Endothelial cell of umbilical vein (primary cell): ENCODE data around the gene SVEP1. TPM values are rescaled to one million over a fixed set of nuclear protein-coding genes. Genes with fewer than 3 reads are reported as not detected.

Experiments used
- BruUV-seq: library from RNA; stranded (reverse); fragments of 400-500 nt; replicated peaks from 2 replicates; lab custom pipeline; 2021; lab: Mats Ljungman, UMichigan
- CTCF ChIA-PET: fragments of 300-600, 350-600 bp; sonication (Branson Sonifier 250); formaldehyde crosslinking; loops from one replicate; lab custom pipeline; 2021; ENCODE audit warnings: antibody characterized with exemption, inconsistent platforms; lab: Charles Lee
- POLR2A ChIA-PET: fragments of 300-600, 350-600 bp; sonication (Branson Sonifier 250); formaldehyde crosslinking; loops from one replicate; lab custom pipeline; 2021; ENCODE audit warnings: antibody characterized with exemption, inconsistent platforms; lab: Charles Lee
- DNase-seq: peaks from one replicate; pipeline ENCODE4 v3.0.0-alpha.2; 2011; ENCODE audit warnings: low read depth, low spot score
- FAIRE-seq: peaks from 2 replicates; lab custom pipeline; 2011; peaks lifted over from hg19 to GRCh38; lab: Jason Lieb, UNC
- H2AFZ ChIP-seq: 2 replicates; pipeline ENCODE4 v1.6.0; 2012; ENCODE audit warnings: low read depth, low read length, control low read depth, inconsistent platforms
- H3K27ac ChIP-seq: 2 replicates; pipeline ENCODE4 v1.5.1; 2011; ENCODE audit warnings: low read depth, mild to moderate bottlenecking, control low read depth, low read length, moderate library complexity; ENCODE audit not compliant: insufficient read depth
- H3K27me3 ChIP-seq, 2 experiments: 2 replicates each; pipeline versions ENCODE4 v1.6.0 to v1.6.1; 2011; ENCODE audit warnings: low read length in 2 of 2, mixed read lengths in 1 of 2; ENCODE audit not compliant: control insufficient read depth in 2 of 2, insufficient read depth in 2 of 2
- H3K36me3 ChIP-seq, 2 experiments: 2 replicates in 1 of 2; 3 replicates in 1 of 2; pipeline ENCODE4 v1.5.1; 2011; ENCODE audit warnings: low read length in 2 of 2, mild to moderate bottlenecking in 1 of 2, moderate library complexity in 1 of 2; ENCODE audit not compliant: control insufficient read depth in 2 of 2, insufficient read depth in 2 of 2; ENCODE audit errors: extremely low read depth in 1 of 2
- H3K4me1 ChIP-seq: 3 replicates; pipeline ENCODE4 v1.5.1; 2011; ENCODE audit warnings: mild to moderate bottlenecking, low read length; ENCODE audit not compliant: control insufficient read depth, insufficient read depth; ENCODE audit errors: extremely low read depth
- H3K4me2 ChIP-seq: 2 replicates; pipeline ENCODE4 v1.6.1; 2011; ENCODE audit warnings: low read length, control low read depth, mixed read lengths; ENCODE audit not compliant: insufficient read depth
- H3K4me3 ChIP-seq, 3 experiments: fragments of 200-600 bp in 1 of 3; sonication (generic), shearing (Covaris generic) in 1 of 3; replicated peaks in 1 of 3; 2 replicates each; pipeline ENCODE4 v1.5.1; 2011 to 2016; ENCODE audit warnings: control low read depth in 3 of 3, low read length in 3 of 3, mild to moderate bottlenecking in 2 of 3, inconsistent platforms in 1 of 3, low read depth in 1 of 3, moderate library complexity in 1 of 3; ENCODE audit not compliant: insufficient read depth in 1 of 3
- H3K79me2 ChIP-seq: 2 replicates; pipeline ENCODE4 v1.6.0; 2012; ENCODE audit warnings: low read length, inconsistent platforms; ENCODE audit not compliant: control insufficient read depth, insufficient read depth
- H3K9ac ChIP-seq: replicated peaks from 2 replicates; pipeline ENCODE3; 2011; ENCODE audit warnings: low read length, control low read depth; ENCODE audit not compliant: insufficient read depth; ENCODE audit errors: extremely low read depth
- H3K9me1 ChIP-seq: replicated peaks from 3 replicates; pipeline ENCODE4 v1.6.0; 2011; ENCODE audit warnings: mild to moderate bottlenecking, low read length; ENCODE audit not compliant: control insufficient read depth, insufficient read depth; ENCODE audit errors: extremely low read depth
- H3K9me3 ChIP-seq: replicated peaks from 2 replicates; pipeline ENCODE4 v1.5.1; 2012; ENCODE audit warnings: low read length, inconsistent platforms; ENCODE audit not compliant: control insufficient read depth, insufficient read depth
- H4K20me1 ChIP-seq: replicated peaks from 2 replicates; pipeline ENCODE3; 2011; ENCODE audit warnings: mild to moderate bottlenecking, low read length; ENCODE audit not compliant: control insufficient read depth, insufficient read depth; ENCODE audit errors: extremely low read depth
- EZH2 ChIP-seq: IDR thresholded peaks from 2 replicates; pipeline ENCODE4 v1.6.1; 2012; ENCODE audit warnings: borderline replicate concordance, low read depth, mild to moderate bottlenecking, moderate library complexity, low read length, inconsistent platforms; ENCODE audit not compliant: severe bottlenecking
- FOS ChIP-seq: IDR thresholded peaks from 2 replicates; pipeline ENCODE4 v1.6.1; 2011; ENCODE audit warnings: mild to moderate bottlenecking, low read length, moderate library complexity, borderline replicate concordance; ENCODE audit not compliant: insufficient read depth
- GATA2 ChIP-seq: IDR thresholded peaks from 2 replicates; pipeline ENCODE4 v1.7.0; 2011; ENCODE audit warnings: low read depth, mild to moderate bottlenecking, moderate library complexity, mixed read lengths, low read length; ENCODE audit not compliant: insufficient read length, insufficient read depth
- JUN ChIP-seq: IDR thresholded peaks from 2 replicates; pipeline ENCODE4 v1.6.1; 2011; ENCODE audit warnings: borderline replicate concordance, low read depth; ENCODE audit not compliant: insufficient read length, insufficient read depth
- MYC ChIP-seq: IDR thresholded peaks from one replicate; pipeline ENCODE4 v1.6.1; 2011; ENCODE audit warnings: mild to moderate bottlenecking, low read depth, low read length
- POLR2A ChIP-seq: IDR thresholded peaks from 2 replicates; pipeline ENCODE4 v1.6.1; 2012; ENCODE audit warnings: low read depth, mild to moderate bottlenecking, control low read depth, low read length
- POLR2AphosphoS5 ChIP-seq: IDR thresholded peaks from 2 replicates; pipeline ENCODE4 v1.6.1; 2012; ENCODE audit warnings: low read depth, mild to moderate bottlenecking, control low read depth, low read length, moderate library complexity; ENCODE audit not compliant: insufficient read depth
- dilution Hi-C: fragments of 300-500 bp; cut with MboI; formaldehyde crosslinking; loops from one replicate; pipeline ENCODE4 v1.15.0; 2019; ENCODE audit warnings: low sequenced_read_pairs; ENCODE audit not compliant: extremely low pct_ligation_motif_present
- intact Hi-C: fragments of 100-400 bp; cut with micrococcal nuclease; formaldehyde crosslinking; loops from one replicate; pipeline ENCODE4 v1.10.0; 2022
- polyA plus RNA-seq, 4 experiments: library from polyadenylated mRNA; depleted of rRNA in 3 of 4; stranded (reverse) in 3 of 4; unstranded in 1 of 4; fragments of >200 nt; gene quantifications; 2 replicates each; pipeline versions ENCODE4 v1.2.1 to v1.2.3, GENCODE V29; 2011 to 2012; ENCODE audit warnings: missing spikeins in 1 of 4
- total RNA-seq: library from RNA; stranded (reverse); gene quantifications from 2 replicates; pipeline ENCODE4 v1.2.3, GENCODE V29; 2021
- TF ChIP-seq, protein P1 (sequence below), 2 donors: IDR thresholded peaks; 1 replicate in 1 of 2; 2 replicates in 1 of 2; pipeline ENCODE4 v1.5.1; 2011; ENCODE audit warnings: low read length in 2 of 2, mild to moderate bottlenecking in 2 of 2, moderate library complexity in 2 of 2, control low read depth in 1 of 2, inconsistent platforms in 1 of 2, low read depth in 1 of 2; ENCODE audit not compliant: insufficient read depth in 1 of 2; ENCODE audit errors: extremely low read depth in 1 of 2
- TF ChIP-seq, protein P2 (sequence below): IDR thresholded peaks from 2 replicates; pipeline ENCODE4 v1.6.1; 2011; ENCODE audit not compliant: insufficient read depth, insufficient read length

The SVEP1 gene
- total and polyA plus RNA-seq, 2 donors (not counting 3 experiments of a cell fraction or from before 2014, with no cell fraction given) = 0.04 to 0.29 TPM

DNA sequence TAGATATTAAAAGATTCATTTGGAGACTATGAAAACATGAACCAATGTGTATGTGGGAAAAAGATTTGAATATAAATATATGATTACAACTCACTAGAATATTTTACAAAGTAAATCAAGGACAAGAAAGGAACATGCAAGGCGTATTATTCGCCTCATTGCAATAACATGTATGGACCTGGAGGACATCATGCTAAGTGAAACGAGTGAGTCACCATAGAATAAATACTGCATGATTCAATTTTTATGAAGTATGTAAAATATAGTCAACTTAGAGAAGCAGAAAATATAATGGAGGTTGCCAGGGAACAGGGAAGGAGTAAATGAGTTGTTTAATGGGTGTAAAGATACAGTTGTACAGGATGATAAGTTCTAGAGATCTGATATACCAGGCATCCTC, 246.8 kb downstream of the SVEP1 start:
- Histone ChIP-seq H3K27ac (no peak overlapping the region), H3K4me3 (no peak overlapping the region), H3K9ac (no peak overlapping the region), H2AFZ (no peak overlapping the region), H3K79me2 (no peaks in the 10 kb centered on the region), H3K9me3 (no peaks in the 10 kb centered on the region), H3K9me1 (no peaks in the 10 kb centered on the region), H3K4me2 (no peak overlapping the region), H4K20me1 (no peaks in the 10 kb centered on the region), H3K4me1 (no peaks in the 10 kb centered on the region), H3K36me3 (no peaks in the 10 kb centered on the region), H3K27me3 (no peaks in the 10 kb centered on the region)
- intact Hi-C loops (no loop called here), dilution Hi-C loops (no loop called here)
- POLR2A ChIA-PET = no interaction called here
- DNase-seq (no peak), FAIRE-seq (no peak)
- CTCF ChIA-PET = no interaction called here
- TF ChIP-seq MYC (no peak), GATA2 (no peak), POLR2AphosphoS5 (no peak), POLR2A (no peak), JUN (no peak), FOS (no peak), EZH2 (no peak)
- TF ChIP-seq, protein P1, sequence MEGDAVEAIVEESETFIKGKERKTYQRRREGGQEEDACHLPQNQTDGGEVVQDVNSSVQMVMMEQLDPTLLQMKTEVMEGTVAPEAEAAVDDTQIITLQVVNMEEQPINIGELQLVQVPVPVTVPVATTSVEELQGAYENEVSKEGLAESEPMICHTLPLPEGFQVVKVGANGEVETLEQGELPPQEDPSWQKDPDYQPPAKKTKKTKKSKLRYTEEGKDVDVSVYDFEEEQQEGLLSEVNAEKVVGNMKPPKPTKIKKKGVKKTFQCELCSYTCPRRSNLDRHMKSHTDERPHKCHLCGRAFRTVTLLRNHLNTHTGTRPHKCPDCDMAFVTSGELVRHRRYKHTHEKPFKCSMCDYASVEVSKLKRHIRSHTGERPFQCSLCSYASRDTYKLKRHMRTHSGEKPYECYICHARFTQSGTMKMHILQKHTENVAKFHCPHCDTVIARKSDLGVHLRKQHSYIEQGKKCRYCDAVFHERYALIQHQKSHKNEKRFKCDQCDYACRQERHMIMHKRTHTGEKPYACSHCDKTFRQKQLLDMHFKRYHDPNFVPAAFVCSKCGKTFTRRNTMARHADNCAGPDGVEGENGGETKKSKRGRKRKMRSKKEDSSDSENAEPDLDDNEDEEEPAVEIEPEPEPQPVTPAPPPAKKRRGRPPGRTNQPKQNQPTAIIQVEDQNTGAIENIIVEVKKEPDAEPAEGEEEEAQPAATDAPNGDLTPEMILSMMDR (IDR thresholded peaks at IDR 0.05; ENCODE audit: extremely low read depth in 1 of 2, insufficient read depth in 1 of 2, low read depth in 1 of 2, low read length in 2 of 2) = no peak
- TF ChIP-seq, protein P2, sequence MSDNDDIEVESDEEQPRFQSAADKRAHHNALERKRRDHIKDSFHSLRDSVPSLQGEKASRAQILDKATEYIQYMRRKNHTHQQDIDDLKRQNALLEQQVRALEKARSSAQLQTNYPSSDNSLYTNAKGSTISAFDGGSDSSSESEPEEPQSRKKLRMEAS = no peak
- no TSS peak for BruUV-seq
